Gastrocnemius medialis (tissue), 4 donors: ENCODE measurements around the gene ZCWPW1. TPM values are rescaled to one million over a fixed set of nuclear protein-coding genes. Genes with fewer than 3 reads are reported as not detected.

Experiments
- ATAC-seq, 2 donors: fragments of 150-250 bp; one replicate each; pipeline ENCODE4 v1.9.1; 2016
- DNase-seq, 2 donors: peaks; one replicate each; pipeline ENCODE4 v3.0.0-alpha.2; 2019
- H3K27ac ChIP-seq, 4 donors: fragments of 200-600 bp; sonication (generic); 1 replicate in 1 of 4; 2 replicates in 3 of 4; pipeline ENCODE4 v1.5.1; 2016 to 2018; ENCODE audit warnings: mild to moderate bottlenecking in 2 of 4, moderate library complexity in 1 of 4
- H3K27me3 ChIP-seq, 3 donors: fragments of 200-600 bp; sonication (generic) in 2 of 3; 1 replicate in 1 of 3; 2 replicates in 2 of 3; pipeline versions ENCODE4 v1.5.1 to v1.6.0; 2016 to 2019; ENCODE audit warnings: mild to moderate bottlenecking in 1 of 3, moderate library complexity in 1 of 3
- H3K36me3 ChIP-seq, 2 donors: fragments of 200-600 bp; sonication (generic) in 1 of 2; one replicate each; pipeline ENCODE4 v1.5.1; 2017 to 2018
- H3K4me1 ChIP-seq, 2 donors: fragments of 200-600 bp; sonication (generic) in 1 of 2; one replicate each; pipeline ENCODE4 v1.5.1; 2016 to 2017; ENCODE audit warnings: mild to moderate bottlenecking in 2 of 2
- H3K4me3 ChIP-seq, 4 donors: fragments of 200-600 bp; sonication (generic) in 3 of 4; 1 replicate in 1 of 4; 2 replicates in 3 of 4; pipeline ENCODE4 v1.5.1; 2016 to 2019; ENCODE audit warnings: mild to moderate bottlenecking in 2 of 4
- H3K9me3 ChIP-seq, 3 donors: fragments of 200-600 bp; sonication (generic) in 2 of 3; 1 replicate in 1 of 3; 2 replicates in 2 of 3; pipeline ENCODE4 v1.5.1; 2016 to 2019
- CTCF ChIP-seq, 5 experiments: fragments of 450-650 bp in 3 of 5; fragments of 200-600 bp in 2 of 5; sonication (generic) in 2 of 5; IDR thresholded peaks in 4 of 5; conservative IDR thresholded peaks in 1 of 5; 1 replicate in 4 of 5; 2 replicates in 1 of 5; pipeline ENCODE4 v1.5.1; 2016 to 2019; ENCODE audit warnings: antibody characterized with exemption in 5 of 5, mild to moderate bottlenecking in 3 of 5, moderate library complexity in 3 of 5
- POLR2A ChIP-seq, 2 donors: fragments of 450-650 bp; IDR thresholded peaks; one replicate each; pipeline ENCODE4 v1.6.1; 2017; ENCODE audit warnings: antibody characterized with exemption in 2 of 2, mild to moderate bottlenecking in 2 of 2, moderate library complexity in 2 of 2
- in situ Hi-C, 4 donors: fragments of 200-750 bp; cut with MboI; loops; one replicate each; pipeline versions ENCODE4 v1.15.0 to v1.8.0; 2017; ENCODE audit warnings: low sequenced_read_pairs in 4 of 4
- intact Hi-C: fragments of 100-400 bp; cut with DNase I; formaldehyde crosslinking; loops from one replicate; pipeline ENCODE4 v1.15.1; 2023; ENCODE audit warnings: low total_unique reads
- total RNA-seq, 4 donors: library from RNA; depleted of rRNA; stranded (reverse); fragments of >200 nt; gene quantifications; one replicate each; pipeline versions ENCODE4 v1.1.0 to v1.2.3, GENCODE V29; 2016

ZCWPW1 gene
- total RNA-seq, 4 donors from 2014 or later, result 1.6 to 8.5 (median 2.7) TPM

GRCh38 chr7:100363098-100363497, 65.4 kb downstream of the ZCWPW1 start:
- ATAC-seq (no peak), DNase-seq (no peak)
- Histone ChIP-seq H3K4me3 (no peak overlapping the region), H3K27me3 (no peaks in the 10 kb centered on the region), H3K9me3 (no peaks in the 10 kb centered on the region), H3K4me1 (peaks cover 0 to 5% of the 10 kb centered on the region in 2 donors), H3K27ac (no peak overlapping the region), H3K36me3 (peaks cover 0 to 59% of the 10 kb centered on the region in 2 donors)
- in situ Hi-C loops, result no loop called here
- TF ChIP-seq CTCF (IDR thresholded peaks at IDR 0.05 in 4 of 5, conservative IDR thresholded peaks at IDR 0.05 in 1 of 5) (no peak), POLR2A (IDR thresholded peaks at IDR 0.05) (no peak)
- intact Hi-C loops, result no loop called here

GRCh38 chr7:100360135-100360854, 68.2 kb downstream of the ZCWPW1 start:
- no peak overlapping the region for H3K4me3 ChIP-seq
- intact Hi-C loops (no loop called here), in situ Hi-C loops (no loop called here)
- ATAC-seq, result no peak
- DNase-seq, result no peak
- TF ChIP-seq CTCF (IDR thresholded peaks at IDR 0.05 in 4 of 5, conservative IDR thresholded peaks at IDR 0.05 in 1 of 5), result no peak
- no peak for TF ChIP-seq POLR2A (IDR thresholded peaks at IDR 0.05)
- H3K9me3 ChIP-seq, result no peaks in the 10 kb centered on the region
- H3K27ac ChIP-seq, result no peak overlapping the region
- no peaks in the 10 kb centered on the region for H3K27me3 ChIP-seq
- H3K36me3 ChIP-seq, result peaks cover 0 to 82% of the 10 kb centered on the region in 2 donors
- peaks cover 0 to 5% of the 10 kb centered on the region in 2 donors for H3K4me1 ChIP-seq

- intact Hi-C loops (no loop called here), in situ Hi-C loops (no loop called here)
- TF ChIP-seq POLR2A (IDR thresholded peaks at IDR 0.05) (no peak), CTCF (IDR thresholded peaks at IDR 0.05 in 4 of 5, conservative IDR thresholded peaks at IDR 0.05 in 1 of 5) (no peak)
- Histone ChIP-seq H3K27ac (no peak overlapping the region), H3K36me3 (peaks cover 0 to 96% of the 10 kb centered on the region in 2 donors), H3K4me1 (peaks cover 0 to 2% of the 10 kb centered on the region in 2 donors), H3K4me3 (no peak overlapping the region), H3K27me3 (no peaks in the 10 kb centered on the region), H3K9me3 (no peaks in the 10 kb centered on the region)
- DNase-seq, result no peak
- no peak for ATAC-seq
Observed at GRCh38 chr7:100358857-100359212, 69.7 kb downstream of the ZCWPW1 start.

- TF ChIP-seq POLR2A (IDR thresholded peaks at IDR 0.05) (no peak), CTCF (IDR thresholded peaks at IDR 0.05 in 4 of 5, conservative IDR thresholded peaks at IDR 0.05 in 1 of 5) (no peak)
- no peaks in the 10 kb centered on the region for H3K27me3 ChIP-seq
- H3K4me3 ChIP-seq, result no peak within 1 kb of the TSS
- DNase-seq, result no peak
- in situ Hi-C loops, result no loop called here
- no peaks in the 10 kb centered on the region for H3K4me1 ChIP-seq
- intact Hi-C loops, result no loop called here
- ATAC-seq, result no peak
- H3K9me3 ChIP-seq, result no peaks in the 10 kb centered on the region
- no peak within 1 kb of the TSS for H3K27ac ChIP-seq
- peaks cover 0 to 100% of the 10 kb centered on the region in 2 donors for H3K36me3 ChIP-seq
Observed at GRCh38 chr7:100358027-100358856, 70.3 kb downstream of the ZCWPW1 start, which contains the start of gene PILRB. PILRB (plus strand) TSS chr7:100358117; CDS start chr7:100358303, 186 bp downstream.
